GM23248 (cell line): ENCODE data around the gene GFRA1.

Source experiments
- EZH2 ChIP-seq: fragments of 200-600 bp; sonication (generic); IDR thresholded peaks from 2 replicates; pipeline ENCODE4 v1.6.1; 2018; ENCODE audit warnings: antibody characterized with exemption, mild to moderate bottlenecking; ENCODE audit not compliant: insufficient read depth, poor library complexity, severe bottlenecking
- EZH2phosphoT487 ChIP-seq: fragments of 200-600 bp; sonication (generic); IDR thresholded peaks from 2 replicates; pipeline ENCODE4 v1.6.1; 2018; ENCODE audit warnings: antibody characterized with exemption, moderate library complexity, mild to moderate bottlenecking, low read depth; ENCODE audit not compliant: insufficient read depth

GRCh38 chr10:116138897-116139296 is 134.1 kb downstream of the GFRA1 start:
- TF ChIP-seq EZH2 (no peak), EZH2phosphoT487 (no peak)
